Fibroblast of lung (primary cell): ENCODE data around the gene TMEM229A. TPM values are rescaled to one million over a fixed set of nuclear protein-coding genes. Genes with fewer than 3 reads are reported as not detected.

Experiments
- DNase-seq, 2 donors: peaks; one replicate each; pipeline versions ENCODE4 v3.0.0 to v3.0.0-alpha.2; 2010; ENCODE audit warnings: low read depth in 2 of 2
- H2AFZ ChIP-seq: 2 replicates; pipeline ENCODE4 v1.5.1; 2012; ENCODE audit warnings: low read length, control low read depth, inconsistent platforms
- H3K27ac ChIP-seq: 2 replicates; pipeline ENCODE4 v1.5.1; 2011; ENCODE audit warnings: low read length, control low read depth; ENCODE audit not compliant: insufficient read depth
- H3K27me3 ChIP-seq: 2 replicates; pipeline ENCODE4 v1.5.1; 2011; ENCODE audit warnings: mild to moderate bottlenecking, low read length; ENCODE audit not compliant: control insufficient read depth, insufficient read depth
- H3K36me3 ChIP-seq: 2 replicates; pipeline ENCODE4 v1.5.1; 2011; ENCODE audit warnings: low read length; ENCODE audit not compliant: control insufficient read depth, insufficient read depth
- H3K4me1 ChIP-seq: 2 replicates; pipeline ENCODE4 v1.5.1; 2011; ENCODE audit warnings: low read length; ENCODE audit not compliant: control insufficient read depth, insufficient read depth; ENCODE audit errors: extremely low read depth
- H3K4me2 ChIP-seq: 2 replicates; pipeline ENCODE4 v1.5.1; 2011; ENCODE audit warnings: low read length, control low read depth; ENCODE audit not compliant: insufficient read depth; ENCODE audit errors: extremely low read depth
- H3K4me3 ChIP-seq, 4 experiments: fragments of 200-600 bp in 1 of 4; sonication (generic) in 1 of 4; replicated peaks in 1 of 4; 2 replicates each; pipeline ENCODE4 v1.5.1; 2011 to 2016; ENCODE audit warnings: low read length in 4 of 4, low read depth in 3 of 4, mild to moderate bottlenecking in 3 of 4, control low read depth in 2 of 4, inconsistent platforms in 1 of 4, mixed read lengths in 1 of 4; ENCODE audit not compliant: insufficient read depth in 1 of 4; ENCODE audit errors: control extremely low read depth in 1 of 4
- H3K79me2 ChIP-seq: 2 replicates; pipeline ENCODE4 v1.5.1; 2012; ENCODE audit warnings: mild to moderate bottlenecking, low read length, inconsistent platforms; ENCODE audit not compliant: control insufficient read depth, insufficient read depth
- H3K9ac ChIP-seq: 2 replicates; pipeline ENCODE4 v1.5.1; 2011; ENCODE audit warnings: mild to moderate bottlenecking, low read length, control low read depth; ENCODE audit not compliant: insufficient read depth
- H3K9me3 ChIP-seq: 2 replicates; pipeline ENCODE4 v1.5.1; 2012; ENCODE audit warnings: low read depth, low read length; ENCODE audit not compliant: control insufficient read depth, insufficient read depth
- H4K20me1 ChIP-seq: 2 replicates; pipeline ENCODE4 v1.5.1; 2011; ENCODE audit warnings: low read length; ENCODE audit not compliant: control insufficient read depth, insufficient read depth; ENCODE audit errors: extremely low read depth
- CTCF ChIP-seq, 2 donors: IDR thresholded peaks in 1 of 2; conservative IDR thresholded peaks in 1 of 2; 1 replicate in 1 of 2; 2 replicates in 1 of 2; pipeline ENCODE4 v1.5.1; 2011 to 2012; ENCODE audit warnings: low read length in 2 of 2, control low read depth in 1 of 2, inconsistent platforms in 1 of 2, low read depth in 1 of 2, mild to moderate bottlenecking in 1 of 2
- EZH2 ChIP-seq: IDR thresholded peaks from 2 replicates; pipeline ENCODE4 v1.5.1; 2012; ENCODE audit warnings: low read length, control low read depth, mild to moderate bottlenecking; ENCODE audit errors: missing control alignments
- polyA plus RNA-seq, 2 donors: library from polyadenylated mRNA; depleted of rRNA in 1 of 2; stranded (reverse) in 1 of 2; unstranded in 1 of 2; fragments of >200 nt; gene quantifications; 2 replicates each; pipeline ENCODE4 v1.2.1, GENCODE V29; 2011 to 2012; ENCODE audit warnings: missing spikeins in 1 of 2
- total RNA-seq: library from RNA; depleted of rRNA; stranded (reverse); fragments of >200 nt; gene quantifications from 2 replicates; pipeline ENCODE4 v1.2.1, GENCODE V29; 2014

Gene TMEM229A
- total and polyA plus RNA-seq, 2 donors (not counting 1 experiment from before 2014, with no cell fraction given), result not detected

GRCh38 chr7:124057872-124058271 lies 25.0 kb upstream of the TMEM229A start:
- no peaks in the 10 kb centered on the region for H3K36me3 ChIP-seq
- no peak overlapping the region for H3K9ac ChIP-seq
- H3K4me2 ChIP-seq, result no peak overlapping the region
- no peaks in the 10 kb centered on the region for H4K20me1 ChIP-seq
- H3K79me2 ChIP-seq, result no peaks in the 10 kb centered on the region
- H3K4me1 ChIP-seq, result no peaks in the 10 kb centered on the region
- H3K4me3 ChIP-seq, result no peak overlapping the region
- no peaks in the 10 kb centered on the region for H3K9me3 ChIP-seq
- no peak overlapping the region for H3K27ac ChIP-seq
- H2AFZ ChIP-seq, result no peak overlapping the region
- TF ChIP-seq EZH2, result no peak
- TF ChIP-seq CTCF (conservative IDR thresholded peaks at IDR 0.05 in 1 of 2, IDR thresholded peaks at IDR 0.05 in 1 of 2; ENCODE audit: low read depth in 1 of 2, low read length in 2 of 2), result no peak
- no peaks in the 10 kb centered on the region for H3K27me3 ChIP-seq
- no peak for DNase-seq

DNA sequence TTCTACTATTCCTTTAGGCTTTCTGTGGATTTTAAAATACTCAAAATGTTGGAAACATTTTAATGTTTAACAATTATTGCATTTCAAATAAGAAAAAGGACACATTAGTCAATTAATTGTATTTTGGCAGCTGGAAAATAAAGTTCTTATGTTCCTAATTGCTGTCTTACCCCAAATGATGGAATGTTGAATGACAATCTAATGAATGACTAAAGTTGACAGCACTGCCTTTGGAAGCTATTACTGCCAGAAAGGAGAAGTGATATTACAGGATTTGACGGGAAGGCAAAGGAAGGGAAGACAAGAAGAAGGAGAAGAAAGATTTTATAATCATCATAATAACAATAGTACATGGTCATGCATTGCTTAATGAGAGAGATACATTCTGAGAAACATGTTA lies 23.4 kb upstream of the TMEM229A start:
- no peaks in the 10 kb centered on the region for H3K79me2 ChIP-seq
- no peak overlapping the region for H3K4me3 ChIP-seq
- no peak overlapping the region for H3K27ac ChIP-seq
- H3K36me3 ChIP-seq, result no peaks in the 10 kb centered on the region
- no peak overlapping the region for H3K4me2 ChIP-seq
- no peak overlapping the region for H2AFZ ChIP-seq
- no peak for DNase-seq
- no peaks in the 10 kb centered on the region for H3K27me3 ChIP-seq
- H3K9me3 ChIP-seq, result no peaks in the 10 kb centered on the region
- no peaks in the 10 kb centered on the region for H3K4me1 ChIP-seq
- no peaks in the 10 kb centered on the region for H4K20me1 ChIP-seq
- no peak for TF ChIP-seq EZH2
- no peak for TF ChIP-seq CTCF (conservative IDR thresholded peaks at IDR 0.05 in 1 of 2, IDR thresholded peaks at IDR 0.05 in 1 of 2; ENCODE audit: low read depth in 1 of 2, low read length in 2 of 2)
- H3K9ac ChIP-seq, result no peak overlapping the region

DNA sequence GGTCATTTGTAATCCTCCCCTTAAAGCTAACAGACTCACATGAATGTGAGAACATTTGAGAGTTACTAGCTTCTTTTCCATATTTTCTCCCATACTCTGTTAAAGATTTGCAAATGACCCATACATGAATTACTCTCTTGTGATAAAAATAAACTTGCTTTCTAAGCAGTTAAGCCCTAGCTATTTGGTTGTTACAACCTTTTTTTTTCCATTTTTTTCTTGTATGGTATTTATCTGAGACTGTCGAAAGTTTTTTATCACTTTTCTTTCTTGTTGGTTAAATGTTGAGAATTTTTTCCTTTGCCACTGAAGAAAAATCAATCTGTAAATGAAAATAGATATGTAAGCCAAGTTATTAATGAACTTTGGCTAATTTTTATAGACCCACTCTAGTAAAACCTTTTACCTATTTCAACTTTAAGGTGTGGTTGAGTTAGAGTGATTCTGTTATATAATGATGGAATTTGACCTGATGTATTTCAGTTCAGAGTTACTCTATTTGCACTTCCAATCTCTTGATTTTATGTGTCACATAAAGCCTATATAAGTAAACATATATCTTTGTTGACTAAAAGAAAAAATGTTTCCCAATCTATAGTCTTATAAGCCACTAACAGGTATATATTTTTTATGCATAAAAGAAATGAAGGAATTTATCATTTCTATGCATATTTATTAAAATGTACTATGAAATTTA lies 19.0 kb upstream of the TMEM229A start:
- Histone ChIP-seq H3K4me3 (no peak overlapping the region), H3K4me2 (no peak overlapping the region), H3K27me3 (no peaks in the 10 kb centered on the region), H3K27ac (no peak overlapping the region), H3K36me3 (no peaks in the 10 kb centered on the region), H2AFZ (no peak overlapping the region), H3K79me2 (no peaks in the 10 kb centered on the region), H4K20me1 (no peaks in the 10 kb centered on the region), H3K9ac (no peak overlapping the region), H3K9me3 (no peaks in the 10 kb centered on the region), H3K4me1 (no peaks in the 10 kb centered on the region)
- TF ChIP-seq EZH2 (no peak), CTCF (conservative IDR thresholded peaks at IDR 0.05 in 1 of 2, IDR thresholded peaks at IDR 0.05 in 1 of 2; ENCODE audit: low read depth in 1 of 2, low read length in 2 of 2) (no peak)
- no peak for DNase-seq
